Adrenal gland (tissue), 5 donors: ENCODE measurements around the gene KRT1.

Experiments
- CTCF ChIP-seq, 6 experiments: fragments of 450-650 bp in 4 of 6; fragments of 200-600 bp in 2 of 6; sonication (generic) in 1 of 6; IDR thresholded peaks; 1 replicate in 5 of 6; 2 replicates in 1 of 6; pipeline versions ENCODE4 v1.5.1 to v1.8.0; 2016 to 2021; ENCODE audit warnings: antibody characterized with exemption in 6 of 6, mild to moderate bottlenecking in 2 of 6, moderate library complexity in 1 of 6
- POLR2A ChIP-seq, 2 donors: fragments of 450-650 bp; IDR thresholded peaks; one replicate each; pipeline ENCODE4 v1.6.1; 2017; ENCODE audit warnings: antibody characterized with exemption in 2 of 2, mild to moderate bottlenecking in 2 of 2, moderate library complexity in 1 of 2
- donor health status: DM: no; HTN: no; CAD: no.

DNA sequence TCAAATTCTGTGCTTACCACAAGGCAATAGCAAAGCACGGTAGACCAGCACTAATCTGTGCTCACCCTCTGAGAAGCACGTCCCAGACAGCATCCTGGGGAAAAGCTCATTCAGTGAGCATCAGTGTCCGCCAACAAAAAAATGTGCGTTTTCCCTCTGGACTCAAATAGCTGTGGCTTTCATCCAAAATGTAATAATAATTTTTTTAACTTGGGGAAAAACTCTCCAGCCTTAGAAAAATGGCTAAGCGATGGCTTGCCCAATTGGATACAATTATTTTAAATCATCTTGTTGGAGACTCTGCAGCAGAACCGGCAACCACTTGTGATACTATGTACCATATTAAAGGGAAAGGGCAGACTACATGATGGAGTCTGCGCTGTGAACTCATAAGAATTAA is 24.3 kb upstream of the KRT1 start:
- no peak for TF ChIP-seq CTCF (IDR thresholded peaks at IDR 0.05)
- TF ChIP-seq POLR2A (IDR thresholded peaks at IDR 0.05): no peak
